Pancreas (tissue), 10 donors: Measurements from ENCODE around the gene TSSK2. TPM values are rescaled to one million over a fixed set of nuclear protein-coding genes. Genes with fewer than 3 reads are reported as not detected.
A peak's percentile ranks its signal among the peaks of the same experiment; 100 is the strongest.

Experiments used
- ATAC-seq, 4 donors: fragments of 200-7000 bp; cut with Tn5 transposase; one replicate each; pipeline versions ENCODE4 v1.8.0 to v1.9.1; 2020; ENCODE audit warnings: mild to moderate bottlenecking in 4 of 4, moderate library complexity in 4 of 4
- DNase-seq, 6 donors: peaks; one replicate each; pipeline ENCODE4 v3.0.0-alpha.2; 2020
- FAIRE-seq: peaks from 2 replicates; lab custom pipeline; 2012; peaks lifted over from hg19 to GRCh38; lab: Jason Lieb, UNC
- H3K27ac ChIP-seq, 4 donors: fragments of 200-600 bp; sonication (generic); 1 replicate in 3 of 4; 2 replicates in 1 of 4; pipeline versions ENCODE4 v1.5.0 to v1.8.0; 2020
- H3K27me3 ChIP-seq, 4 donors: fragments of 200-600 bp; one replicate each; pipeline ENCODE4 v1.8.0; 2021
- H3K36me3 ChIP-seq, 3 donors: fragments of 200-600 bp; sonication (generic) in 1 of 3; one replicate each; pipeline versions ENCODE4 v1.5.0 to v1.8.0; 2020 to 2021
- H3K4me1 ChIP-seq, 3 donors: fragments of 200-600 bp; one replicate each; pipeline ENCODE4 v1.8.0; 2021
- H3K4me3 ChIP-seq, 4 donors: fragments of 200-600 bp; sonication (generic) in 2 of 4; one replicate each; pipeline versions ENCODE4 v1.5.0 to v1.8.0; 2020 to 2021
- H3K9me3 ChIP-seq, 4 donors: fragments of 200-600 bp; one replicate each; pipeline ENCODE4 v1.8.0; 2021
- WGBS, 2 donors: extraction: QIAGEN DNeasy Blood & Tissue Kit; methylation state at CpG; one replicate each; pipeline ENCODE4 v1.1.7; 2013; 5-methylcytosine and 5-hydroxymethylcytosine counted together
- intact Hi-C, 3 donors: fragments of 100-400 bp; cut with DNase I; formaldehyde crosslinking; loops; one replicate each; pipeline versions ENCODE4 v1.11.1 to v1.14.2; 2022
- polyA plus RNA-seq, 2 donors: library from polyadenylated mRNA; stranded (reverse); fragments of 200-250 nt; gene quantifications; one replicate each; pipeline ENCODE4 v1.2.3, GENCODE V29; 2013
- total RNA-seq, 6 donors: library from RNA; stranded (reverse); fragmentation: NEBNext Ultra II Directional in 4 of 6; extraction: Animal tissue kit (Norgen Biotek cat#: 25700) in 4 of 6; gene quantifications; one replicate each; pipeline versions ENCODE4 v1.2.1 to v1.2.4, GENCODE V29; 2021 to 2023
- TF ChIP-seq, protein P1 (sequence below), 4 donors: fragments of 200-600 bp; sonication (generic) in 3 of 4; IDR thresholded peaks; one replicate each; pipeline versions ENCODE4 v1.5.0 to v1.8.0; 2021; ENCODE audit warnings: antibody characterized with exemption in 4 of 4
- donor health status: healthy with polysubstance abuse.
- donor health status: DM: no; HTN: no; CAD: no; lungs with moderate emphysema.
- donor health status: DM: no; HTN: no; CAD: no.
- donor health status: control.
- donor health status: control.
- donor health status: Bipolar disorder and iron deficiency.
- donor health status: DM: yes; HTN: yes; CAD: no.
- donor health status: DM: no; HTN: no; CAD: no.
- donor health status: DM: no; HTN: no; CAD: no.
- donor health status: DM: yes; HTN: yes; CAD: no.

TSSK2 gene
- total and polyA plus RNA-seq, 8 donors, result 0.08 to 0.31 (median 0.18) TPM; not detected in 4

DNA sequence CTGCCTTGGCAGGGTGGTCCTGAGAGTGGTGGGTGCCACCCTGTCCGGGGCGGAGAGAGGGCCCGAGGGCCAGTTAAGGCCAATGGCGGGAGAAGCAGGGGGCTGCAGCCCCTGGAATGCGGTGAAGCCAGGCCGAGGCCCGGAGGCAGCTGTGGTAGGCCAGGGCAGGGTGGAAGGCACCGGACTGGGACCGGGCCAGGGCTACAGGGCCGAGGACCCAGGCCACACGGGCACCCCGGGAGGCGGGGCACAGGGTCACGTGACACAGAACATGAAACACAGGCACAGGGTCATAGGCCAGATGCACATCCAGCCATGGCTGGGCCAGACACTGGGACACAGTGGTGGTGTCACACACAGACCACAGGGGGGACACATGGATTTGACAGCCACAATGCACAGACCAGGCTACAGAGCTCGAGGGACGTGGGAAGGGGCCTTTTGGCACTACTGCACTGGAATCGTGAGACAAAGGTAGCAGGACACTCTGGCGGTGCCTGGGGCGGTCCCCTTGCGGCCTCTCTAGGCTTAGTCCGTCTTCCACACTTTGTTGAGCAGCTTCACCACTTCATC, 44.6 kb downstream of the TSSK2 start:
- Histone ChIP-seq H3K4me3 (no peak overlapping the region), H3K36me3 (no peaks in the 10 kb centered on the region), H3K4me1 (peaks cover 5 to 25% (median 20%) of the 10 kb centered on the region in 3 donors), H3K27me3 (no peaks in the 10 kb centered on the region), H3K27ac (no peak overlapping the region), H3K9me3 (no peaks in the 10 kb centered on the region)
- ATAC-seq (no peak), DNase-seq (peak in 3 of 6 donors; percentile 24 to 82 (median 49)), FAIRE-seq (no peak)
- intact Hi-C loops, result no loop called here
- 75 to 79% methylated on average over 17 to 21 of the region's 21 CpGs for WGBS, 2 donors
- TF ChIP-seq, protein P1, sequence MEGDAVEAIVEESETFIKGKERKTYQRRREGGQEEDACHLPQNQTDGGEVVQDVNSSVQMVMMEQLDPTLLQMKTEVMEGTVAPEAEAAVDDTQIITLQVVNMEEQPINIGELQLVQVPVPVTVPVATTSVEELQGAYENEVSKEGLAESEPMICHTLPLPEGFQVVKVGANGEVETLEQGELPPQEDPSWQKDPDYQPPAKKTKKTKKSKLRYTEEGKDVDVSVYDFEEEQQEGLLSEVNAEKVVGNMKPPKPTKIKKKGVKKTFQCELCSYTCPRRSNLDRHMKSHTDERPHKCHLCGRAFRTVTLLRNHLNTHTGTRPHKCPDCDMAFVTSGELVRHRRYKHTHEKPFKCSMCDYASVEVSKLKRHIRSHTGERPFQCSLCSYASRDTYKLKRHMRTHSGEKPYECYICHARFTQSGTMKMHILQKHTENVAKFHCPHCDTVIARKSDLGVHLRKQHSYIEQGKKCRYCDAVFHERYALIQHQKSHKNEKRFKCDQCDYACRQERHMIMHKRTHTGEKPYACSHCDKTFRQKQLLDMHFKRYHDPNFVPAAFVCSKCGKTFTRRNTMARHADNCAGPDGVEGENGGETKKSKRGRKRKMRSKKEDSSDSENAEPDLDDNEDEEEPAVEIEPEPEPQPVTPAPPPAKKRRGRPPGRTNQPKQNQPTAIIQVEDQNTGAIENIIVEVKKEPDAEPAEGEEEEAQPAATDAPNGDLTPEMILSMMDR (IDR thresholded peaks at IDR 0.05), result no peak

DNA sequence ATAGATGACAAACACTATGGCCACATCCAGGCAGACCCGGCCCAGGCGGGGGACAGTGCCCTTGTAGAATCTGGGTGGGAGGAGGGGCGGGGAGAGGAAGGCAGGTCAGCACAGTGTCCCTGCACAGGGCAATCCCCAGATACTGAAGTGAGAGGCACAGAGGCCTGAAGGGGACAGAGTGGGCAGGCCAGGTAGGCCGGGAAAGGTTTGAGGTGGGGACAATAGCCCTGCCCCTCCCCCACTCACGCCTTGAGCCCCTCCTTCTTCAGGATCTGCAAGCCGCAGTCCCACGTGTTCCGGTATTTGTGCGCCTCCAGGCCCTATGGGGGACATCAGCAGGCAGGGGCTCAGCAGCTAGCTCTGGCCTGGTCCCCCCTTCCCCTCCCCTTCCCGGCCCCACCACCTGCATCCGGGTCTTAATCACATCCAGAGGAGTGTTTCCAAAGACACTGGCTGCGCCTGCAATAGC, 45.1 kb downstream of the TSSK2 start:
- Histone ChIP-seq H3K4me3 (no peak overlapping the region), H3K36me3 (no peaks in the 10 kb centered on the region), H3K27me3 (no peaks in the 10 kb centered on the region), H3K4me1 (peaks cover 5 to 22% (median 18%) of the 10 kb centered on the region in 3 donors), H3K27ac (no peak overlapping the region), H3K9me3 (no peaks in the 10 kb centered on the region)
- 72 to 77% methylated on average over 11 to 12 of the region's 12 CpGs for WGBS, 2 donors
- ATAC-seq, result no peak
- DNase-seq, result peak in 2 of 6 donors; percentile 22 to 70
- no peak for FAIRE-seq
- intact Hi-C loops, result no loop called here
- TF ChIP-seq, protein P1 (IDR thresholded peaks at IDR 0.05), result no peak

DNA sequence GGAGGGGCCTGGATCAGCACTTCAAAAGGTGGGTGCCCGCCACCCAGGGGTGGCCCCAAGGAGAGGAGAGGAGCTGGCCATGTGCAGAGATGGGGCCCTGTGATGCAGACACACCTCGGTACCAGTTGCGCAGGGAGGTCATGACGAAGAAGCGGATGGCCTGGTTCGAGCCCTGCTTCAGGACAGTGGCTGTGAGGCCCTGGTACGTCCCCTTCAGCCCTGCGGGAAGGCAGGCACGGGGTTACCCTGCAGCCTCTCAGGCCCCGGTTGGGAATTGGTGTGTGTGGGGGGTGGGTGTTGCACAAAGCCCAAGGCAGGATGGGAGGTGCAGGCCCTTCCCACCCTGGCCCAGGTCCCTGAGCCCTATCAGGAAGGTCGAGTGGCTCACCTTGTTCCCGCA, 45.6 kb downstream of the TSSK2 start:
- DNase-seq (peak in 2 of 6 donors; percentile 25 to 76), FAIRE-seq (no peak), ATAC-seq (no peak)
- Histone ChIP-seq H3K27me3 (no peaks in the 10 kb centered on the region), H3K4me1 (peaks cover 5 to 22% (median 18%) of the 10 kb centered on the region in 3 donors), H3K4me3 (no peak overlapping the region), H3K9me3 (no peaks in the 10 kb centered on the region), H3K36me3 (no peaks in the 10 kb centered on the region), H3K27ac (no peak overlapping the region)
- intact Hi-C loops, result no loop called here
- TF ChIP-seq, protein P1 (IDR thresholded peaks at IDR 0.05), result no peak
- WGBS, 2 donors, result 75% methylated on average over 12 of the region's 12 CpGs

DNA sequence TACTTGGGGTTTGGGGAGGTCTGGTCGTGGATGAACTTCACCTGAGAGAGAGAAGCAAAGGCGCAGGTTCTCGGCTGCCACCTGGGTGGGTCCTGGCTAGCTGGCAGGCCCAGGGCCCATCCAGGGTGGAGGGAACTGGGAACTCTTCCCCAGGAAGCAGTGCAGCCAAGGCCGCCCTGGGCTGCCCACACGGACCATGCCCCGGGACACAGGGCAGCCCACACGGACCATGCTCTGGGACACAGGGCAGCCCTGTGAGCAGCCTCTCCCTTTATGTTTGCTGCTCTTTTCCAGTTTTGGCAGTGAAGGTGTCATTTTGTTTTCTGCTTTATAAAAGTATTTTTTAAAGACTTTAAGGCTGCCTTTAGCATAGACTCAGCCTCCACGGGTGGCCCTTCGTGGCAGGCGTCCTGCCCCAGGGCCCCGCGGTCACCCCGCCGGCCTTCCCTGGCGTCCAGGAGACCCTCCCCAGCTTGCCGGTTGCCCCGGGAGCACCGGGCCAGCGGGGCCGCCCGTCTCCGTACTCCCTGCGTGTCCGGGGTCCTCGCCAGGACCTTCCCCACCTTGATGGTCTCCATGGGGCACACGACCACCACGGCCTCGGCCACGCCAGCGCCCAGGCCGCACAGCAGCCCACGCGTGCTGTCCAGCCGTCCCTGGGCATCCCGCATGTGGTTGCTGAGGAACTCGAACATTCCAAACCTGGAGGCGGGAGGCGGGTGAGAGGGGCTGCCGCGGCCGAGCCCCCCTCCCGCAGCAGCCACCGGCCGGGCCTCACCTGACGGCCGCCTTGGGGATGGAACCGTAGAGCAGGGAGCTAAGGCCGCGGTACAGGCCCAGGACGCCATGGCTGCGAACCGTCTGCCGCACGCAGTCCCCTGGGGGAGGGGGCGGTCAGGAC, 46.3 kb downstream of the TSSK2 start:
- DNase-seq (peak in 2 of 6 donors; percentile 49 to 80), FAIRE-seq (no peak), ATAC-seq (peak in 1 of 4 donors; percentile 1)
- H3K4me3 ChIP-seq, result peak overlapping the region; percentile 79 to 92 (median 90)
- TF ChIP-seq, protein P1 (IDR thresholded peaks at IDR 0.05), result no peak
- H3K4me1 ChIP-seq, result peaks cover 5 to 19% (median 18%) of the 10 kb centered on the region in 3 donors
- H3K27ac ChIP-seq, result peak overlapping the region; percentile 79 to 95 (median 83)
- intact Hi-C loops, result no loop called here
- no peaks in the 10 kb centered on the region for H3K9me3 ChIP-seq
- no peaks in the 10 kb centered on the region for H3K36me3 ChIP-seq
- 23 to 34% methylated on average over 38 to 55 of the region's 55 CpGs for WGBS, 2 donors
- H3K27me3 ChIP-seq, result no peaks in the 10 kb centered on the region
